ENCODE measurements around the gene ARMH3. TPM values are rescaled to one million over a fixed set of nuclear protein-coding genes. Genes with fewer than 3 reads are reported as not detected.

The ARMH3 gene
- total RNA-seq, 2 experiments from 2014 or later: 7.9 to 24.3 TPM

- no peak overlapping the region for H3K27ac ChIP-seq (ENCODE audit: low read depth, low read length, poor library complexity, severe bottlenecking)
- no peaks in the 10 kb centered on the region for H3K9me2 ChIP-seq (ENCODE audit: insufficient read depth, low read length)
- H3K4me1 ChIP-seq (ENCODE audit: insufficient read depth, low read length, poor library complexity, severe bottlenecking): peaks cover 6% of the 10 kb centered on the region
- no peaks in the 10 kb centered on the region for H4K20me1 ChIP-seq (ENCODE audit: insufficient read depth, low read length)
- intact Hi-C loops (cut with micrococcal nuclease; ENCODE audit: unreplicated experiment): no loop called here
- BruUV-seq (replicated peaks): no TSS peak
- TF ChIP-seq CTCF (conservative IDR thresholded peaks at IDR 0.05; ENCODE audit: low read length) (no peak), EZH2phosphoT487 (IDR thresholded peaks at IDR 0.05; ENCODE audit: borderline replicate concordance, low read depth, low read length) (no peak)
- no peaks in the 10 kb centered on the region for H3K79me2 ChIP-seq (ENCODE audit: insufficient read depth, low read depth, low read length)
- no peak overlapping the region for H3K4me2 ChIP-seq (ENCODE audit: low read length)
- no peak for DNase-seq (ENCODE audit: low spot score)
- H3K4me3 ChIP-seq (ENCODE audit: low read depth, low read length, poor library complexity, severe bottlenecking): no peak overlapping the region
- no peaks in the 10 kb centered on the region for H3K9me3 ChIP-seq (ENCODE audit: low read length)
- H2AFZ ChIP-seq (ENCODE audit: low read length): no peak overlapping the region
- no peaks in the 10 kb centered on the region for H3K36me3 ChIP-seq (ENCODE audit: insufficient read depth, low read length)
- ChIA-PET CTCF (ENCODE audit: unreplicated experiment) (no interaction called here), POLR2A (no interaction called here)
These were observed 30.2 kb upstream of the ARMH3 start for GRCh38 chr10:102086196-102086595.

DNA sequence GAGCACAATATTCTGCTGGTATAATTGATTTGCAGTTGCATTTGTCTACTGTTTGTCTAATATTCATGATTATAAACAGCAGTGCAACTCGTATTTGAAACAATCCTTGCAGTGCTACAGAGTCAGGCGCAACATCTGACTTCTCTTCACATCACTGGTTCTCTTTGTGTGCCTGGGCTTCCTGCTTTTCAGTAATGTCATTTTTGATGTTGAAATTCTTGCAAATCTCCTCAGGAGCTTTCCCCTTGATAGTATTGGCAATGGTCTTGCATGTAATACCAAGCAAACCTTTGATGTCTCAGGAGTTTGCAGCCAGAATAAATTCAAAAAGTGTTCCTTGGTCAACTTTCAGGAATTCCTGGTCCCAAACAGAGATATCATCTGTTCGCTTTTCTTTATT is 29.4 kb upstream of the ARMH3 start:
- no peaks in the 10 kb centered on the region for H3K9me2 ChIP-seq (ENCODE audit: insufficient read depth, low read length)

More for the DNA sequence above, 29.4 kb upstream of the ARMH3 start:
- ChIA-PET POLR2A (interaction anchor here (0.6 to 1.1 kb wide), 2 partner anchors 10 to 30 kb away, joined by 3 read pairs; no protein-coding TSS in a partner anchor), CTCF (ENCODE audit: unreplicated experiment) (no interaction called here)
- Histone ChIP-seq H3K27ac (ENCODE audit: low read depth, low read length, poor library complexity, severe bottlenecking) (no peak overlapping the region), H3K36me3 (ENCODE audit: insufficient read depth, low read length) (no peaks in the 10 kb centered on the region), H4K20me1 (ENCODE audit: insufficient read depth, low read length) (no peaks in the 10 kb centered on the region), H3K9me3 (ENCODE audit: low read length) (no peaks in the 10 kb centered on the region), H3K4me1 (ENCODE audit: insufficient read depth, low read length, poor library complexity, severe bottlenecking) (peaks cover 6% of the 10 kb centered on the region), H3K79me2 (ENCODE audit: insufficient read depth, low read depth, low read length) (no peaks in the 10 kb centered on the region), H2AFZ (ENCODE audit: low read length) (no peak overlapping the region), H3K4me3 (ENCODE audit: low read depth, low read length, poor library complexity, severe bottlenecking) (no peak overlapping the region), H3K4me2 (ENCODE audit: low read length) (no peak overlapping the region)
- no TSS peak for BruUV-seq (replicated peaks)
- DNase-seq (ENCODE audit: low spot score): peak; percentile 14
- intact Hi-C loops (cut with micrococcal nuclease; ENCODE audit: unreplicated experiment): no loop called here
- TF ChIP-seq EZH2phosphoT487 (IDR thresholded peaks at IDR 0.05; ENCODE audit: borderline replicate concordance, low read depth, low read length): no peak
- no peak for TF ChIP-seq CTCF (conservative IDR thresholded peaks at IDR 0.05; ENCODE audit: low read length)
